RCC 7860 (cell line): ENCODE results near the gene IDH1.
"Not testable (repeated sequence)": the region's sequence is repeated elsewhere in the genome, so short reads cannot be mapped to it uniquely, and the experiment has no call there.

Source experiments
- DNase-seq: peaks from one replicate; pipeline ENCODE4 v3.0.0-alpha.2; 2015; ENCODE audit warnings: low spot score
- FAIRE-seq: peaks from 2 replicates; lab custom pipeline; 2012; peaks lifted over from hg19 to GRCh38; lab: Jason Lieb, UNC

The IDH1 gene

GRCh38 chr2:208254871-208255556 lies at the start of gene IDH1:
Gene IDH1 (minus strand): TSS chr2:208255071. CDS start chr2:208251551, 3,520 bp downstream.
- FAIRE-seq (peak; percentile 56), DNase-seq (peak; percentile 83)

DNA sequence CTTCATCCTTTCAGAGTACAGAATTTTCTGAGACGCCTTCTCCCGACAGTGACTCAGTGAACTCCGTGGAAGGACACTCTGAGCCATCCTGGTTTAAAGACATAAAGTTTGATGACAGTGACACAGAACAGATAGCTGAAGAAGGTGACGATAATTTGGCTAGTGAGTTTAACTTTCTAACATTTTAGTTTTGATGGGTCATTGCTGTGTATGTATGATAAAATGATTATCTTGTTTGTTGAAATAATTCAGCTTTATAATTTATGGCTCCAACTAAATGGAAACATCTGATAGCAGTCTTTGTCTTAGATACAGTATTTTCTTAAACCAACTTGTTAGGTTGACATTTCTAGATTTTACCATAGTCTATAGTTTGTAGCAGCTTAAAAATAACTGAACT lies 49.3 kb upstream of the IDH1 start:
- FAIRE-seq, result no peak
- DNase-seq, result no peak

GRCh38 chr2:208300847-208301618 lies 46.2 kb upstream of the IDH1 start:
- no peak for FAIRE-seq
- no peak for DNase-seq

DNA sequence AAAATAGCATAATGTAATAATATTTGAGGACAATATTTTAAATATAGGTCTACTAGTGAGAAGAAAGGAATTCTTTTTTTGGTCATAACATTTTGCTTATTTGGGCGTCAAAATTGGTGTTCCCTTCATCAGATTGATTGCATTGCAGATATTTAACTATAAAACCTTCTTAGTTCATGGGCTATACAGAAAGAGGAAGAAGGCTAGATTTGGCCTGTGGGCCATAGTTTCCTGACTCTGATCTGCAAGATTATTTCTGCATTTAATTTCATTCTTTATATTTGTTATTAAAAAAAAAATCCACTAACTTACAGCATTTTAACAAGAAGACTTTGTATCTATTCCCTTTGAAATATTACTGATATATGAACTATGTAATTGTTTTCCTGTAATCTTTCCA lies 43.1 kb upstream of the IDH1 start:
- DNase-seq (no peak), FAIRE-seq (no peak)

DNA sequence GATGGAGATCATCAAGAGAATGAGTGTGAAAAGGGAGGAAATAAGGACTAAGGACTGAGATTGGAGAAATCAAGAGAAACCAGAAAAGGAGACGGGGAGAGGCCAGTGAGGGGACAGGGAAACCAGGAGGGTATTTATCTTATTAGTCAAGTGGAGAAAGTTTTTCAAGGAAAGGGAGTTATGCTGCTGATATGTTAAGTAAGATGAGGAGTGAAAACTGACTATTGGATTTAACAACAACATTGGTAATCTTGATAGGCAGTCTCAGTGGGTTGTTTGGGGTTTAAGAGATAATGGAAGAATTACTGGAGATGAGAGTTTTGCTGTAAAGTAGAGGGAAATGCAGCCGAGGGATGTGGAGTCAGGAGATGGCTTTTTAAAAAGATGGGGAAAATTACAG lies 41.7 kb upstream of the IDH1 start:
- no peak for DNase-seq
- no peak for FAIRE-seq

DNA sequence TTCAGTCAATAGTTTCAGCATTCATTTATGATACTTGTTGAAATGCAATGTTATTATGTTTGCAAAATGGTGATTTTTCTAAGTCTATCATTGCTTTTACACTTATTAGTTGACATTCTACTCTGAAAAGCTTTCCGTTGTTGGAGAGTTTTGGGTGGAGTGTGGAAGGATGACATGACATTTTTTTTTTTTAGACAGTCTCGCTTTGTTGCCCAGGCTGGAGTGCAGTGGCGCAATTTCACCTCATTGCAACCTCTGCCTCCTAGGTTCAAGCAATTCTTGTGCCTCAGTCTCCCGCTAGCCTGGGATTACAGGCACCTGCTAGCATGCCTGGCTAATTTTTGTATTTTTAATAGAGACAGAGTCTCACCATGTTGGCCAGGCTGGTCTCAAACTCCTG lies 41.0 kb upstream of the IDH1 start:
- no peak for FAIRE-seq
- no peak for DNase-seq

DNA sequence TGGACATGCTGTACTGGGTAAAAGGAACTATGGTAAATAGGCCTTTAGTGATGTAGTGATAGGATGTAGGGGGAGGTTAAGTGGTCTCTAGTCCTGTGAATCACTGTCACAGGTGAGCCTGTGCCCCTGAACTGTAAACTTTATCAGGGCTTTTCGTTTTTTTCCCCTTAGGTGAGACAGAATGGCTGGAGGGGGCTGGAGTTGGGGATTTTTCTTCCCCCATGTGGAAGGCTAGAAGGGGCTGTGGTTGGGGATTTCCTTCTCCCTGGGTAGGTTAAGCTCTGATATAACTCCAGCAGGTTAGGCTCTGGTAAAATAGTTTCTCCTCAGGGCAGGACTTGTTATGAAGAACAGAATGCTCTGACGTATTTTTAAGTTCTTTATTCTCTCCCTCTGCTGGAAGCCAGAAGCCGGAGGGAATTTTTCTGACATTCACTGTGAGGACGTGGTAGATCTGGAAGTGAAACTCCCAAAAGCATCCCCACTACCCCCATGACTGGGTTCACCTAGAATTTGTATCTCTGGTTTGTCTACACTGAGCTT lies 39.7 kb upstream of the IDH1 start:
- no peak for FAIRE-seq
- DNase-seq, result no peak

GRCh38 chr2:208285853-208286252 lies 31.0 kb upstream of the IDH1 start:
- DNase-seq, result no peak
- no peak for FAIRE-seq

- FAIRE-seq, result peak; percentile 4
- no peak for DNase-seq
Measured at GRCh38 chr2:208280933-208281332, 26.1 kb upstream of the IDH1 start.

DNA sequence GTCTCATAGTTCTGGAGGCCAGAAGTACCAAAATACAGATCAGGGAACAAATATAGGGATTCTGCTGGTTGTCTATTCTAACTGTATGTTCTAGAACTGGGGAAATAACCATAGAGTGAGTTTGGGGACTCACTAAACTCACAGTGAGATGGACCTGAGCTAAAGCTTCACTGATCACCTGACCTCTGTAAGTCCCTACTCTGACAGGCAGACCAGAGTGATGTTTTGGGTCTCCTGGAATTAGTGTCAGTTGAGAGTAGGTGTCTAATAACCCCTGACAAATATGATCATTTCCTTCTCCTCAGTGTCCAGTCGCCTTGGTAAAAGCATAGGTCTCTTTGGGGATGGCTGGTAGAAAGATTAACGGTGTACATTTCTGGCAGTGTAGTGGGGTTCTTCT lies 25.4 kb upstream of the IDH1 start:
- FAIRE-seq (no peak), DNase-seq (no peak)

DNA sequence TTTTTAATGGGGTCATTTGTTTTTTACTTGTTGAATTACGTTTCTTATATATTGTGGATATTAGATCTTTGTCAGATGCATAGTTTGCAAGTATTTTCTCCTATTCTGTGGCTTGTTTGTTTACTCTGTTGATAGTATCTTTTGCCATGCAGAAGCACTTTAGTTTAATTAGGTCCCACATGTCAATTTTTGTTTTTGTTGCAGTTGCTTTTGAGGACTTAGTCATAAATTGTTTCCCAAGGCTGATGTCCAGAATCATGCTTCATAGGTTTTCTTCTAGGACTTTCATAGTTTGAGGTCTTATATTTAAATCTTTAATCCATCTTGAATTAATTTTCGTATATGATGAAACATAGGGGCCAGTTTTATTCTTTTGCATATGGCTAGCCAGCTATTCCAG lies 24.4 kb upstream of the IDH1 start:
- no peak for FAIRE-seq

GRCh38 chr2:208278549-208278948 lies 23.7 kb upstream of the IDH1 start:
- FAIRE-seq (no peak), DNase-seq (no peak)

More for the DNA sequence above, 24.4 kb upstream of the IDH1 start:
- no peak for DNase-seq

DNA sequence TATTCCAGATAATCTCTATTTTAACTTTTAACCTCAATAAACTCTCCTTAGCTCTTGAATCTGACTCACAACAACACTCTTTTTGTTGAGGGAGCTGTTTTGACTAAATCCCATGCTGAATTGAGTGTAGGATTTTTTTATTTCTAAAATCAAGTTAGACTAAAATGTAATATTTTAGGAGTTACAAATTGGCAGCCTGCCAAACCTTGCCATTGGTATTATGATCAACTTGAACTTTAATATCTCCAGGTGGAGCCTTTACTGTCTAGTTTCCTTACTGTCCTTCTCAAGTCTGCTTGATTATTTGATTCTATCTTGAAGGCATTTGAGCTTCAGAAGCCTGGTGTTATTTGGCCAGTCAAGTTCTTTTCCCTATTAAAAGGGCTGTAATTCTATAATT lies 19.9 kb upstream of the IDH1 start:
- FAIRE-seq (no peak), DNase-seq (no peak)

- FAIRE-seq, result no peak
Measured at GRCh38 chr2:208269091-208269490, 14.2 kb upstream of the IDH1 start.

GRCh38 chr2:208268156-208268952 lies 13.5 kb upstream of the IDH1 start:
- no peak for DNase-seq
- no peak for FAIRE-seq

More at GRCh38 chr2:208269091-208269490, 14.2 kb upstream of the IDH1 start:
- DNase-seq, result no peak

DNA sequence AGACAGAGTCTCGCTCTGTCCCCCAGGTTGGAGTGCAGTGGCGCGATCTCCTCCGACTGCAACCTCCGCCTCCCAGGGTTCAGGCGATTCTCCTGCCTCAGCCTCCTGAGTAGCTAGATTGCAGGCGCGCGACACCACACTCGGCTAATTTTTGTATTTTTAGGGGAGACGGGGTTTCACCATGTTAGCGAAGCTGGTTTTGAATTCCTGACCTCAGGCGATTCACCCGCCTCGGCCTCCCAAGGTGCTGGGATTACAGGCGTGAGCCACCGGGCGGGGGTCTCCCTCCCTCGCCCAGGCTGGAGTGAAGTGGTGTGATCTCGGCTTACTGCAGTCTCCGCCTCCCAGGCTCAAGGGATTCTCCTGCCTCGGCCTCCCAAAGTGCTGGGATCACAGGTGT lies 12.7 kb upstream of the IDH1 start:
- not testable (repeated sequence) for FAIRE-seq, DNase-seq

DNA sequence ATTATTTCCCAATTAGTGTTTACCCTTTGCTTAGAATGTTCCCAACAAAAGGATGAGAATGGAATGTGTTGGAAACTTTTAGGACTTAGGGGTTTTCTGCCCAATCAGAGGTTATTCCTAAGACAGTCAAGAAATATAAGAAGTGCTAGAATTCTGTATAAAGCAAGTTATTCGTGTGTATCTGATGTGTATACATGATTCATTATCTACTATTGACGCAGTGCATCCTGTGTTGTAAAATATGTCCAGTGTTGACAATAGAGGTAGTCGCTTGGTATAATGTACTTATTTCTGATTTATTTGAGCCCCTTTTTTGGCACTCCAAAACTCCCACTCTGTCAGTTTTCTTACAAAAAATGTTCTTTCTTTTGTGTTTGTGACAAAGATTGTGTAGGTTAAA lies 12.1 kb upstream of the IDH1 start:
- FAIRE-seq, result no peak
- DNase-seq, result no peak

DNA sequence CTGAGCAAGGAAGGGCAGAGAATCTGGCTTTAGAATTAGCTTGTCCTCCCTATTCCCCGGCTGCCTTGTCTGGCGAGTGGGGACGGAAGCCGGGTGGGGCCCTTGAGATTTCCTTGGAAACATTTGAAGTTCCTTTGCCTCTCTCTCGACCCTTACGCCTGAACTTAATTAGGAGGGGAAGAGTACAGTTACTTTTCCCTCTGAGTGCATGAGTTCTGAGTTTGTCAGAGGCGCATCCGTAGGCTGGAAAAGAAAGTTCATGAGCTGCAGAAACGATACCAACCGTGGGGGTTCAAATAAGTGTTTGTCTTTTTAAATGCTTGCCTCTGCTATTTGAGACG lies 11.7 kb upstream of the IDH1 start:
- DNase-seq, result no peak
- FAIRE-seq, result no peak

GRCh38 chr2:208265801-208266552 lies 11.1 kb upstream of the IDH1 start, which contains the start of gene PIKFYVE:
Gene PIKFYVE (plus strand): TSS chr2:208266255. CDS start chr2:208271520, 5,265 bp downstream.
- peak; percentile 93 for FAIRE-seq
- peak; percentile 97 for DNase-seq

GRCh38 chr2:208265371-208265800 lies 10.5 kb upstream of the IDH1 start:
- DNase-seq, result no peak
- FAIRE-seq, result no peak
